ENCODE data around the gene HS3ST6.
"Not testable (repeated sequence)": the region's sequence is repeated elsewhere in the genome, so short reads cannot be mapped to it uniquely, and the experiment has no call there.

HS3ST6 gene

GRCh38 chr16:1877804-1878203, 40.4 kb downstream of the HS3ST6 start:
- DNase-seq (ENCODE audit: low read depth, low spot score): no peak

GRCh38 chr16:1877089-1877488, 41.1 kb downstream of the HS3ST6 start:
- no peak for DNase-seq (ENCODE audit: low read depth, low spot score)

DNA sequence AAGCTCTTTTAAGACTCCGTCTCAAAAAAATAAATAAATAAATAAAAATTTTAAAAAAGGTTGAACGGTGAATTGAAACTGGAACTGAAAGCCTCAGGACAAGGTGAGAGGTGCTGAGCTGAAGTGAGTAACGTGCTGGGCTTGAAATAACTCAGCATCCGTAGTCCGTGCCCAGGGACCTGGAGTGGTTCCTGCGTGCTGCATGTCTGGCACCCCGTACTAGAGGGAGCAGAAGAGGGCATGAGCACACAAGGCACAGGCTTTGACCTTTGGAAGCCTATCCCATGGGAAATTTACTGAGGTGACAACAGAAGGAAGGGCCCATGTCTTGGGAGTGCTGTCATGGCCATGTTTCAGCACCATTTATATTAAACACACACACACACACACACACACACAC, 41.7 kb downstream of the HS3ST6 start:
- no peak for DNase-seq (ENCODE audit: low read depth, low spot score)

DNA sequence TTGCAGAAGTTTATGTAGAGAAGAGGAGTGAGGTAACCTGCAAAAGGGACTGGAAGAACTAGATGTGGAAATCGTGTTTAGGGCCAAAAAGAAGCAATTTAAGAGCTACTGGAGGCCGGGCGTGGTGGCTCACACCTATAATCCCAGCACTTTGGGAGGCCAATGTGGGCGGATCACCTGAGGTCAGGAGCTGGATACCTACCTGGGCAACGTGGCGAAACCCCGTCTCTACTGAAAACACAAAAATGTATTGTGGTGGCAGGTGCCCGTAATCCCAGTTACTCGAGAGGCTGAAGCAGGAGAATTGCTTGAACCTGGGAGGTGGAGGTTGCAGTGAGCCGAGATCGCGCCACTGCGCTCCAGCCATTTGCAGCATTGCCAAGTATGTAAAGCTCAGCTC, 42.1 kb downstream of the HS3ST6 start:
- not testable (repeated sequence) for DNase-seq (ENCODE audit: low read depth, low spot score)

- DNase-seq (ENCODE audit: low read depth, low spot score): no peak
These were observed 43.4 kb downstream of the HS3ST6 start for GRCh38 chr16:1874854-1875253.

- peak; percentile 79 for DNase-seq (ENCODE audit: low read depth, low spot score)
These were observed 46.1 kb downstream of the HS3ST6 start, which contains the start of gene MEIOB for GRCh38 chr16:1871974-1872635. TSS of gene MEIOB (minus strand) at chr16:1872164. CDS start at chr16:1868175, 3,989 bp downstream.

DNA sequence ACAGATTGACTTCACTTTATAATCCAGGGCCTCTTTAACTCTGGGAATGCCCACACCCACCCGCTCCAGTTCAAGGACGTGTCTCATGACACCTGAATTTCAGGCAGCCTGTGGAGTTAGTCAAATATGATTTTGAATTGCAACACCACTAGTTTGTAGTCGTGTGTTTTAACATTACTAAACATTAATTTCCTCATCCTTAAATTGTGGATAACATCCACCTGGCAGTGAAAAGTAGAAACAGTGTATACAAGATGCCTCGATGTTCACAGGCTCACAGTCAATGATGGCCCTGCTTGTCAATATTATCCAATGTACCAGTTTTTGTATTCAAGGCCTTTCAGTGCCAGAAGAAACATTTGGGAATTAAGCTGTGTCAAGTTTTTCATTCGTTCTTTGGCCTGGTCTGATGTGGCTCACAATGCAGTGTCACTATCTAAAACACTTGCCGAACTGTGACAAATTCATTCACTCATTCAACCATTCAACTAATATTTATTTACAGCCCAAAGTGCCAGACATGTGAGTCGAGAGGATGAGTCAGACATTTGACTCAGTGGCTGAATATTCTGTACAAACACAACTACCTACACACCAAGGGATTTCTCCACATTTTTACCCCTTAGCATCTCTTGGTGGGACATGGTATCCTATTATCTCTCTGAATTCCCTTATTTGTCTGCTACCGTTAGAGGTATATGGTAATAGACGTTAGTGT, 47.7 kb downstream of the HS3ST6 start:
- DNase-seq (ENCODE audit: low read depth, low spot score): no peak

DNA sequence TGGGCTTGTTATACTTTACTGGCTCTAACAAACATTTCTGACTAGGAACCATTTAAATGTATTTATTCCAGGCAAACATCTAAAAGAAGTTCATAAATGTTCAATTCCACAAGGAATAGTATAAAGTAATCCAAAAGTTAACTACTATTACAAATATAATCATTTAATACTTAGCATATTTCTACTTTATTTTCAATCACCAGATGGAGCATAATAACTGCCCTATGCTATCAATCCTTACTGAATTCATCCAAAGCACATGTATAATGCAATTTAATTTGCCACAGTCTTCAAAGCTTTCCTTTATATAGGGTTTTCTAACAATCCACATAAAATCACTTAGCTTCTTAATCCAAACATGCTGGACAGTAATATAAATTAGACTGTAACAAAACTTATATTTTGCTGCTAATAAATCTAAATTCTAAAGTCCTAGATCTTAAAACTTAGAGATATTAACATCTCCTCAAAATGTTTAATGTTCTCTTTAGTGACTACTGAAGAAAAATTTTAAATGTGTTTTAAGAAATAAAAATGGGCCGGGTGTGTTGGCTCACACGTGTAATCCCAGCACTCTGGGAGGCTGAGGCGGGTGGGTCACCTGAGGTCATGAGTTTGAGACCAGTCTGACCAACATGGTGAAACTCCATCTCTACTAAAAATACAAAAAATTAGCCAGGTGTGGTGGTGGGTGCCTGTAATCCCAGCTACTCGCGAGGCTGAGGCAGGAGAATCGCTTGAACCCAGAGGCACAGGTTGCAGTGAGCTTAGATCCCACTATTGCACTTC, 52.1 kb downstream of the HS3ST6 start:
- DNase-seq (ENCODE audit: low read depth, low spot score): no peak

GRCh38 chr16:1863681-1864460, 54.3 kb downstream of the HS3ST6 start:
- DNase-seq (ENCODE audit: low read depth, low spot score): peak; percentile 11

DNA sequence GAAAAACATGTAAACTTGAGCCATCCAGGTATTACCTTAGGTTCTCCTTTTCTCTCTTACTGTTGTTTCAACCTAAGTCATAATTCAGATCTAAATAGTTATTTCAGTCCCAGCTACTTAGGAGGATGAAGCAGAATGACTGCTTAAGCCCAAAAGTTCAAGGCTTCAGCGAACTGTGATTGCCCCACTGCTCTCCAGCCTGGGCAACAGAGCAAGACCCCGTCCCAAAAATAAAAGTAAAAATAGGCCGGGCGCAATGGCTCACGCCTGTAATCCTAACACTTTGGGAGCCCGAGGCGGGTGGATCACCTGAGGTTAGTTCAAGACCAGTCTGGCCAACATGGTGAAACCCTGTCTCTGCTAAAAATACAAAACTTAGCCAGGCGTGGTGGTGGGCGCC, 55.8 kb downstream of the HS3ST6 start:
- no peak for DNase-seq (ENCODE audit: low read depth, low spot score)

GRCh38 chr16:1861730-1862129, 56.5 kb downstream of the HS3ST6 start:
- no peak for DNase-seq (ENCODE audit: low read depth, low spot score)
